ENCODE data around the gene MFAP4.

MFAP4 gene

DNA sequence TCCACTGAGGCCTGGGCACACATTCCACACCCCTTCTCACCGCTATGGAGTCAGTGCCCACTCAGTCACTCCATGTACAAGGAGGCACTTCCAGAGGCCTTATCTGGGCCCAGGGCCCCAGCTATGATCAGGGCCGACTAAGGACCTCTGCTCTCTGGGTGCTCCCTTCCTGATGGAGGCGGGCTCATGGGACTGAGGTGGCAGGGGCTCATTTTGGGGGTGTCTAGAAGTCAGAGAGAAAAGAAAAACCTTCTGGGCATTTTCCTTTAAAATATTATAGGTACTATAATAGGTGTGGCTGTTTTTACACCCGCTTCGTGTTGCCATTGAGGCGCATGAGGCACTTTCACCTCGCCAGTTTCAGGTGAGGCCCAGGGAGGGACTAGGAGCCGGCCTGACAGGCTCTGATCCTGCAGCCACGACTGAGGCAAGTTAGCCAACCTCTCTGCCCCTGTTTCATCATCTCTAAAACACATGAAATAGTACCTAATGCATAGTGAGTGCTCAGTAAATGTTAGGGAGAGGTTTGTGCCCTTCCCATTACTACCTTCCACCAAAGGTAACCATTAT lies 38.8 kb downstream of the MFAP4 start:
- no peak for DNase-seq (ENCODE audit: low spot score)

GRCh38 chr17:19347323-19348080 lies 39.5 kb downstream of the MFAP4 start:
- DNase-seq (ENCODE audit: low spot score), result no peak

DNA sequence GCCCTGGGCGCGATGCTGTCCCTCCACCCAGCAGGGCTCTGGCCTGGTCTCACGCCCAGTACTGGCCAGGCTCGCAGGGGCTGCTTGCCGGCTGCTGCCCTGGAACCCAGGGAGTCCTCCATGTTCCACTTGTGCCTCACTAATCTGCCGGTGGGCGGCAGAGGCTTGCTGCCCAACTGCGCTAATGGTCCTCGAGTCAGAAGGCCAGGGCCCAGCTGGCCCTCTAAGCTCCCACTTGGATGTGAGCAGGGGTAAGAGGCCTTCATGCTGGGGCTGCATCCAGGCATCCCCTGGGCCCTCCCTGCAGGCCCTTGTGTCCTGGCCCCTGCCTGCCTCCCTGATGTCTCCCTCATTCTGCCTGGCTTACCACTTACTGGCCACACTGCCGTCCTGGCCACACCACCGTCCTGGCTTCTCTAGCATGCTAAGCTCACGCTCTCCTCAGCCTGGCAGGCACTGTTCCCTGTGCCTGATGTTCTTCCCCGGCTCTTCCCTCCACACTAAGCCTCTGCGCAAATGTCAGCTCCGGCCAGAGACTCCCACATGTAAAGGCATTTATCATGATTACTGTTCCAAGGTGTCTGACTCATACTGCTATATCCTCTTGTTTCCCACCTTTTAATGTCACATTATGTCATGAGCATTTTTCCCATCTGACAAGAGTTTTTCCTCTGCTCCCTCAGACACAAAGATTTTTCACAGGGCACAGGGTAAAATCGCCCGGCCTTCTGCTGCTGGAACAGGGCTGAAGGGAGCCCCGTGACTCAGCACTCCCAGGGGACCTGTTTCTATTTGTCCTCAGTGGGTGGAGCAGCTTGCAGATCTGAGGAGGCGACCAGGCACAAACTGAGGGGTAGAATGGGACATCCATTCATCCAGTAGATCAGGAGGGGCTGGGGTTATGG lies 40.4 kb downstream of the MFAP4 start:
- DNase-seq (ENCODE audit: low spot score), result peak; percentile 68

DNA sequence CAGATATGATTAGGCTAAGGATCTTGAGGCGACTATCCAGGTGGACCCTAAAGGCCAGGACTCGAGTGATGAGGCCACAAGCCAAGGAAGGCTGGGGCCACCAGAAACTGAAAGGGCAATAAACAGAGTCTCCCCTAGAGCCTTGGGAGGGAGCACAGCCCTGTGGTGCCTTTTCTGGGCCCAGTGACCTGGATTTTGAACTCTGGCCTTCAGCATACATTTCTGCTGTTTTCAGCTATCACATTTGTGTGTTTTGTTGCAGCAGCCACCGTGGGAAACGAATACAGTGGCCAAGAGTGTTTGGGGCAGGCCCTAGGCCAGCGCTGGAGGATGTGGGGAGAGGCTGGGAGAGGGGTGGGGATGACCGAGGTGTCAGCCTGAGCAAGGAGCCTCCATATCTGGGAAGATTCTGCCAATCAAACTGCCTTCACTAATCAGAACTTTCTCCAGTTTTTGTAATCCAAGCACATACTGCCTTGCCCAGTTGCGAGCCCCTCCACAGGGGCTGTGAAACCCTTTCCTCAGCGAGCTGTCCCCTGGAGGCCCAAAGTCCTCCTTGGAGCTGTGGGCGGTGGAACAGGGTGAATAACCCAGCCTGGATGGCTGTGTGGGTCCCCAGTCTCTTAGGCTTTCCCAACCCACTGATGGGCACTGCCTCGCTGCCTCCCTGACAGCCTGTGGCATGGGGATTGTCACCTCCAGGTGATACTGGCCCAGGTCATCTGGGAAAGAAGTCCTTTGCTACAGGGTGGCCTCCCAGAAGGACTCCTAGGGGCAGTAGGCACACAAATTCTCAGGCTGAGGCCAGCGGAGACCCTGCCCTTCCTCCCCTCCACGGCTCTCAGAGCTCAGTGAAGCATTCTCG lies 41.3 kb downstream of the MFAP4 start:
- DNase-seq (ENCODE audit: low spot score), result no peak

DNA sequence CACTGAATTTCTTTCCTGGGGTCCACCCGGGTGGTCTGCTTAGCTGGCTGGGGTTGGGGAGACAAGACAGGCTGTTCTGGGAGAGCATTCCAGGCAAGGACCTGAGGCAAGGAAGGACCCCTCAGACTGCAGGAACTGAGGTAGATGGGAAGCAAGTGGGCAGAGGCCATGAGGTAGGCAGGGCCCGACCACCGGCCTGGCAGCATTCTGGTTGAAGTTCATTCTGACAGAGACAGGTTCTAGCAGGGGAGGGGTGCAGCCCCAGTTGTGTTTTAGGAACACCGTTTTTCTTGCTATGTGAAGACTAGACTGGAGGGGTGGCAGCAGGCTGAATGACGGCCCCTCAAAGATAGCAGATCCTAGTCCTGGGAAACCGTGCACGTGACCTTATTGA lies 41.9 kb downstream of the MFAP4 start:
- no peak for DNase-seq (ENCODE audit: low spot score)

DNA sequence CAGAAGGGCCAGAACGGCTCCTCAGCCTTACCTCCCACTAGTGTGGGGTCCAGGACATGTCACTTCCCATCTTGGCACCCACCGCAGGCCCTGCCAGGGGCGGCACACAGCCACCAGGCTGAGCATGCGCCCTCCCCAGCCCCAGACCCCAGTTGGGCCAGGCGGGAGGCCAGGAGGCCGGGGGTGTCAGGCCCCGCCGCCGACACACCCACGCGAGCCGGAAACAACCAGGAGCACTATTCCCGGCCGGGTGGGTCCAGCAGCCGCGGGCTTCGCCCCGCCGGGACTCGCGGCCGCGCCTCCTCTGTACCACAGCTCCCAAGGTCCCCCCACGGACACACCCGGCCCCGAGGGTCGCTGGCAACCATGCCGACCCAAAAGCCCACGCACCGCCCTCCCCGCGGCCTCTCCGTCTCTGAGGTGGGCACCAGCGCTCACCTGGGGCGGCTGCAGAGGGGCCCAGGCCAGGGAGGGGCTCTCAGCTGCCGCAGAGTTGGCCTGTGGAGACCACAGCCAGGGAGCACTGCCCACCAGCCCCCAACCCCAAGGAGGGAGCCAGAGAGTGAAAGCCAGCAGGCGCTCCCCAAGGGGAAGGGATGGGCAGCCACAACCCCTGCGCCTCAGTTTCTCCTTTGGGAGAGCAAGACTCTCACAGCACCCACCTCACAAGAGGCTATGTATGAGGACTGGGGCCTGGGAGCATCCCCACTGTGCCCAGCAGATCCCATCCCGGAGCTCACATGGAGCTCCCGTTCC lies 42.5 kb downstream of the MFAP4 start:
- no peak for DNase-seq (ENCODE audit: low spot score)

DNA sequence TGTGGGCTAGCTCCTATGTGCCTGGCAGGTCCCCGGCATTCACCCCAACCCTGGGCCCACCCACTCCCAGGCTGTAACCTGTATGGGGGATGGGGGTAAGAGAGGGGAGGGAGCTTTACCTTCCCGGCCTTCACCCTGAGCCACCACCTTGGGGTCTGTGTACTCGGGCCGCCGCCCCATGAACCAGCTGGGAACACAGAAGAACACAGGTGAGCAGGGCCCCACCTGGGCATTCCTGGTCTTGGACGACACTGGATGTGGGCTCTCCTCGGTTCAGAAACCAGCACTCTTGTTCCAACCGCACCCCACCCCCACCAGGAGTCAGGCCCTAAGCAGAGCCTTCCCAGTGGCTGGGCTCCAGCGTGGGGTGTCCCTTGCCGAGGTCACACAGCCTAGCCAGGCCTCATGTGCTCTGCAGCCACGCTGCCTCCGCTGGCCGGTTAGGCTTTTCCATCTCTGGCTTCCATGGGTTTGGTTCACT lies 43.3 kb downstream of the MFAP4 start:
- no peak for DNase-seq (ENCODE audit: low spot score)

- DNase-seq (ENCODE audit: low spot score), result peak; percentile 61
Observed at GRCh38 chr17:19343256-19343630, 43.7 kb downstream of the MFAP4 start.

- DNase-seq (ENCODE audit: low spot score), result no peak
Observed at GRCh38 chr17:19342611-19343255, 44.3 kb downstream of the MFAP4 start.

GRCh38 chr17:19341641-19342610 lies 45.1 kb downstream of the MFAP4 start:
- DNase-seq (ENCODE audit: low spot score), result no peak

- no peak for DNase-seq (ENCODE audit: low spot score)
Observed at GRCh38 chr17:19341211-19341631, 45.8 kb downstream of the MFAP4 start.

GRCh38 chr17:19339341-19339815 lies 47.6 kb downstream of the MFAP4 start:
- no peak for DNase-seq (ENCODE audit: low spot score)

DNA sequence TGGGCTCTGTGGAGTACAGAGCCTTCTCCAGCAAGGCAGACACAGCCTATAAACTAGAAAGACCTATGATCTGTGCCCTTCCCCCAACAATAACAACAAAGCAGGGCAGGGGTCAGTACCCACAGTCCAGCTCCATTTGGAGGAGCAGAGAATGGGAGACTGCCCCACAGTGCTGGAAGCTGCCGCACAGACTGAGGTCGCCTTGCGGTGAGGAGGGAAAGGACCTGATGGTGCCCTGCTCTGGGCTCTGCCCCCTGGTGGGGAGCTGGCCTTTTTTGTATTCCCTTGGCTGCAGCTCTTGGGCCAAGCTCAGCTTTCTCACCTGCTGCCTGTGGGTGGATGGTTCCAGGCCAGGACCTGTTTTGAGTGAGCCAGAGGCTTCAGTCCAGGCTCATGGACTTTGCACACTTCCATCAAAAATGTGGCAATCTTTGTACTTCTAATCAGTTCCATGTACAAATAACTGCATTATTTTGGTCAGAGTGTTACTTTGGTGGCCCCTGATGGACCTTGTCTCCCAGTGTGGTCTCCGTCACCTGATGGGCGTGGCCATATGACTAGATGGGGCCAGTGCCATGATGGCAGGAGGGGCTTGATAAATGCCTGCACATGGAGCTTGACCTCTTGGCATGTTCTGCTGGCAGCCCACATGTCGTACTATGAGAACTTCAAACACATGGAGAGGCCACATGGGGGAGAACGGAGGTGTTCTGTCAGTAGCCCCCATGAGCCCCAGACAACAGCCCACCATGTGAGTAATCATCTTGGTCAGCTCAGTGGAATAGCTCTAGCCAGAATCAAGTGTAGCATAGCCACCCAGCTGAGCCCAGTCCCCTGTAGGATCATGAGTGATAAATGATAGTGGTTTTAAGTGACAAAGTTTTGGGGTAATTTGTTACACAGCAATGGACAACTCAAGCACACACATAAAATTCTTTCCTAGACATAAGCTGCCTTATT lies 48.7 kb downstream of the MFAP4 start:
- peak; percentile 77 for DNase-seq (ENCODE audit: low spot score)

DNA sequence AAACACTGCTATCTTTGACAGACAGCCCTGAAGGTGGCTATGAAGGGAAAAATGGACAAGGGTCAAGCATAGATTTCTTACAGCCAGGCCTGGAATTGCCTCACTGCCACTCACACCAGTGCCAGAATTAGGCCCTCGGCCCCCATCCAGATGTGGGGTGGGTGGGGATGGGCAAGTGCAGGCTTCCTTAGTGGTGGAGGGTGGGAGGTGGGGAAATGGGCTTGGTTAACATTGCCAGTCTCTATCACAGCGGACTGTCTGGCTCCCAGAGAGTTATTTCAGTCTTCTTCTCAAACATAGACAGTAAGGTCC lies 49.3 kb downstream of the MFAP4 start:
- no peak for DNase-seq (ENCODE audit: low spot score)

GRCh38 chr17:19336938-19337711 lies 49.9 kb downstream of the MFAP4 start:
- no peak for DNase-seq (ENCODE audit: low spot score)

GRCh38 chr17:19335951-19336631 lies 50.9 kb downstream of the MFAP4 start:
- no peak for DNase-seq (ENCODE audit: low spot score)

GRCh38 chr17:19334331-19334730 lies 52.7 kb downstream of the MFAP4 start:
- DNase-seq (ENCODE audit: low spot score), result no peak

All from hematopoietic multipotent progenitor cell treated with erythropoietin and hydrocortisone succinate and interleukin-3 and kit ligand, for 17 days (in vitro differentiated cells).